Endodermal cell (in vitro differentiated cells): ENCODE results near the gene GPC6. TPM values are rescaled to one million over a fixed set of nuclear protein-coding genes. Genes with fewer than 3 reads are reported as not detected.

Experiments used
- DNase-seq: peaks from one replicate; pipeline ENCODE4 v3.0.0-alpha.2; 2017
- H3K27ac ChIP-seq: 2 replicates; pipeline ENCODE4 v1.5.1; 2013; ENCODE audit warnings: mild to moderate bottlenecking, low read depth, low read length, moderate library complexity
- H3K27me3 ChIP-seq: 2 replicates; pipeline ENCODE4 v1.6.1; 2013; ENCODE audit warnings: mild to moderate bottlenecking, low read length, moderate library complexity; ENCODE audit not compliant: insufficient read depth, control insufficient read depth, poor library complexity, severe bottlenecking
- H3K36me3 ChIP-seq: 2 replicates; pipeline ENCODE4 v1.7.0; 2013; ENCODE audit warnings: mild to moderate bottlenecking, low read length, moderate library complexity; ENCODE audit not compliant: control insufficient read depth, insufficient read depth
- H3K4me1 ChIP-seq: one replicate; pipeline ENCODE4 v1.7.0; 2013; ENCODE audit warnings: low read length; ENCODE audit not compliant: control insufficient read depth, insufficient read depth
- H3K4me3 ChIP-seq: 2 replicates; pipeline ENCODE4 v1.5.1; 2013; ENCODE audit warnings: mild to moderate bottlenecking, low read length, moderate library complexity
- H3K9ac ChIP-seq: 2 replicates; pipeline ENCODE4 v1.6.1; 2013; ENCODE audit warnings: mild to moderate bottlenecking, low read length, moderate library complexity; ENCODE audit not compliant: poor library complexity, severe bottlenecking; ENCODE audit errors: extremely low read depth
- H3K9me3 ChIP-seq: 2 replicates; pipeline ENCODE4 v1.6.1; 2013; ENCODE audit warnings: mild to moderate bottlenecking, low read length, moderate library complexity; ENCODE audit not compliant: control insufficient read depth
- H3K27ac Mint-ChIP-seq: 2 replicates; pipeline ENCODE4 v1.8.0; 2020; ENCODE audit warnings: mixed read lengths
- H3K27me3 Mint-ChIP-seq: 2 replicates; pipeline ENCODE4 v1.8.0; 2021; ENCODE audit warnings: mild to moderate bottlenecking, mixed read lengths; ENCODE audit not compliant: insufficient read depth
- H3K36me3 Mint-ChIP-seq: 2 replicates; pipeline ENCODE4 v1.8.0; 2020; ENCODE audit warnings: low read depth, mixed read lengths
- H3K4me1 Mint-ChIP-seq: 2 replicates; pipeline ENCODE4 v1.8.0; 2020; ENCODE audit warnings: mixed read lengths
- H3K4me3 Mint-ChIP-seq: 2 replicates; pipeline ENCODE4 v1.8.0; 2020; ENCODE audit warnings: mild to moderate bottlenecking, moderate library complexity, mixed read lengths
- H3K9me3 Mint-ChIP-seq: 2 replicates; pipeline ENCODE4 v1.8.0; 2020; ENCODE audit warnings: mild to moderate bottlenecking, mixed read lengths
- WGBS, 2 experiments: methylation state at CpG; one replicate each; pipeline versions ENCODE4 v1.1.5 to v1.1.7; 2013; ENCODE audit warnings: missing lambda C conversion rate in 2 of 2, mixed read lengths in 1 of 2; ENCODE audit not compliant: insufficient coverage in 1 of 2, insufficient read length in 1 of 2; 5-methylcytosine and 5-hydroxymethylcytosine counted together
- total RNA-seq, 2 donors: library from RNA; stranded (reverse); fragmentation: NEBNext Ultra II Directional in 1 of 2; extraction: Animal tissue kit (Norgen Biotek cat#: 25700) in 1 of 2; gene quantifications; 2 replicates in 1 of 2; 3 replicates in 1 of 2; pipeline ENCODE4 v1.2.1, GENCODE V29; 2021
- TF ChIP-seq, protein P1 (sequence below): fragments of 200-600 bp; sonication (generic); conservative IDR thresholded peaks from 2 replicates; pipeline ENCODE4 v1.5.0; 2021; ENCODE audit warnings: antibody characterized with exemption, mild to moderate bottlenecking

GPC6 gene
- total RNA-seq, 2 donors from 2014 or later = 69.6 to 80.4 TPM

DNA sequence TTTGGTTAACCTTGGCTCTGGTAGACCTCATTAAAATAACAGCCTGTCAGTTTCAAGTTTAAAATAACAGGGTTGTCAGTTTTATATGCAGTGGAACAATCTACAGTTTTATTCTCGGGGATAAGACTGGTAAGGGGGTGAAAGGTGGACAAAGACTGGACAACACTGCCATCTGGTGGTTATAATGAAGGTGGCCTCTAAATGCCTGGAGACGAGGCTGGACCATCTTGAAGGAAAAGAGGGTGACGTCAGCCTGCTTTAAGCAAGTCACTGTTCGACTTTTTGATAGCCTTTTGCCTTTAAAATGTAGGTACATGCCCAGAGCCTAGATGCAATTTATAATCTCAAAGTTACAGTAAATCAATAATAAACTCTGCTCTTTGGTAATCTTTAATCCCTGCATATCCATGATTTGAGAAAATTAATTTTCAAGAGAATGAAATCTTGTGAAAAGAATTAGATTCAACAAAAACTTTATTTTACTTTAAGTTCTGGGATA, 1135.9 kb downstream of the GPC6 start:
- no peaks in the 10 kb centered on the region for H3K9me3 Mint-ChIP-seq
- no peaks in the 10 kb centered on the region for H3K36me3 Mint-ChIP-seq
- TF ChIP-seq, protein P1, sequence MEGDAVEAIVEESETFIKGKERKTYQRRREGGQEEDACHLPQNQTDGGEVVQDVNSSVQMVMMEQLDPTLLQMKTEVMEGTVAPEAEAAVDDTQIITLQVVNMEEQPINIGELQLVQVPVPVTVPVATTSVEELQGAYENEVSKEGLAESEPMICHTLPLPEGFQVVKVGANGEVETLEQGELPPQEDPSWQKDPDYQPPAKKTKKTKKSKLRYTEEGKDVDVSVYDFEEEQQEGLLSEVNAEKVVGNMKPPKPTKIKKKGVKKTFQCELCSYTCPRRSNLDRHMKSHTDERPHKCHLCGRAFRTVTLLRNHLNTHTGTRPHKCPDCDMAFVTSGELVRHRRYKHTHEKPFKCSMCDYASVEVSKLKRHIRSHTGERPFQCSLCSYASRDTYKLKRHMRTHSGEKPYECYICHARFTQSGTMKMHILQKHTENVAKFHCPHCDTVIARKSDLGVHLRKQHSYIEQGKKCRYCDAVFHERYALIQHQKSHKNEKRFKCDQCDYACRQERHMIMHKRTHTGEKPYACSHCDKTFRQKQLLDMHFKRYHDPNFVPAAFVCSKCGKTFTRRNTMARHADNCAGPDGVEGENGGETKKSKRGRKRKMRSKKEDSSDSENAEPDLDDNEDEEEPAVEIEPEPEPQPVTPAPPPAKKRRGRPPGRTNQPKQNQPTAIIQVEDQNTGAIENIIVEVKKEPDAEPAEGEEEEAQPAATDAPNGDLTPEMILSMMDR = peak; percentile 93
- no peaks in the 10 kb centered on the region for H3K27me3 ChIP-seq
- no peak overlapping the region for H3K4me3 ChIP-seq
- H3K27me3 Mint-ChIP-seq = no peaks in the 10 kb centered on the region
- no peak overlapping the region for H3K9ac ChIP-seq
- H3K9me3 ChIP-seq = no peaks in the 10 kb centered on the region
- no peak overlapping the region for H3K4me3 Mint-ChIP-seq
- H3K36me3 ChIP-seq = peaks cover 1% of the 10 kb centered on the region
- 4 to 18% methylated on average over 4 of the region's 4 CpGs for WGBS, 2 experiments
- no peaks in the 10 kb centered on the region for H3K4me1 Mint-ChIP-seq
- no peak overlapping the region for H3K27ac ChIP-seq
- H3K4me1 ChIP-seq = no peaks in the 10 kb centered on the region
- peak; percentile 88 for DNase-seq
- peak overlapping the region; percentile 66 for H3K27ac Mint-ChIP-seq

DNA sequence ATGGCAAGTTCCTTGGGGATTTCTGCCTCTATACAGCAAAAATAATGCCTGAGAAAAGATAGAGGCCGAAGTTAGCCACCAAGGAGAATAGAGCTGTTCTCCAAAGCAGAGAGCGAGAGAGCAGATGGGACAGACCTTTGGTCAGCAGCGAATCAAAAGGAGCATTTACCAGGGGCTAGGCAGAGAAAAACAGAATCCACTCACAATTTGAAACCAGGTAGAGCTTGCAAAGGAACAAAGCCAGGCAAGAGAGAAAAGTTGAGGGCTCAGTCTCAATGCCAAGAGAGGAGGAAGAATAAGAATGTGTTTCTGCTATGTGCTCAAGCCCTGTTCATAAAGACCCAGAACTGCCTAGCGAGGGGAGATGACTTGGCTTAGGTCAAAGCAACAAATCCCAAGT, 1140.1 kb downstream of the GPC6 start:
- no peaks in the 10 kb centered on the region for H3K27me3 Mint-ChIP-seq
- H3K4me1 ChIP-seq = no peaks in the 10 kb centered on the region

DNA sequence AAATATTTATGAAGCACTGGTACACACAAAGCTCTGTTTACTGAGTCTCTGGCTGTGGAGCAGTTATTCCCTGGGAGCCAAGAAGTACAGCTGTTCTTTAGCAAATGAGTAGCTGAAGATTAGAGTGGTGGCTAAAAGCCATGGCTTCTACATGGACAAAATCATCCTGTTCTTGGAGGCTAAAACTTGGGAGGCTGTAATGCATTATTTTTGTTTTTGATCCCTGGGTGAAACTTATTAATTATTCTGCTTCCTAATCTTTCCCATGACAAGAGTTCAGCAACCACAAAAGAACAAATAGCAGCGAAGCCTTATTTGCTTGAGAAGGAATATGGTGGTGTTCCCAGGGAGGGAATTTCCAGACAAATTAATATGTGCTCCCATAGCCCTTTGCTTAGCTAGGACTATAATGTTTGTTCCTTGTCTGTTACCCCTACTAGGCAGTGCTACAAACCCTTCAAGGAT, 1143.4 kb downstream of the GPC6 start:
- Histone ChIP-seq H3K9me3 (no peaks in the 10 kb centered on the region), H3K4me1 (no peaks in the 10 kb centered on the region), H3K27ac (no peak overlapping the region), H3K4me3 (no peak overlapping the region), H3K9ac (no peak overlapping the region), H3K36me3 (no peaks in the 10 kb centered on the region), H3K27me3 (no peaks in the 10 kb centered on the region)
- peaks cover 2% of the 10 kb centered on the region for H3K4me1 Mint-ChIP-seq
- DNase-seq = no peak
- no peaks in the 10 kb centered on the region for H3K27me3 Mint-ChIP-seq
- peaks cover 24% of the 10 kb centered on the region for H3K9me3 Mint-ChIP-seq
- H3K36me3 Mint-ChIP-seq = peaks cover 17% of the 10 kb centered on the region
- TF ChIP-seq, protein P1 = no peak
- no peak overlapping the region for H3K4me3 Mint-ChIP-seq
- WGBS, 2 experiments = 100% methylated on average over 1 of the region's 1 CpG; no CpG with 5 or more reads in 1 of the 2 experiments
- no peak overlapping the region for H3K27ac Mint-ChIP-seq

More for the DNA sequence above, 1140.1 kb downstream of the GPC6 start:
- no peak overlapping the region for H3K4me3 Mint-ChIP-seq
- Histone ChIP-seq H3K9me3 (no peaks in the 10 kb centered on the region), H3K4me3 (no peak overlapping the region), H3K36me3 (no peaks in the 10 kb centered on the region), H3K27ac (no peak overlapping the region), H3K27me3 (no peaks in the 10 kb centered on the region), H3K9ac (no peak overlapping the region)
- H3K27ac Mint-ChIP-seq = no peak overlapping the region
- peaks cover 6% of the 10 kb centered on the region for H3K36me3 Mint-ChIP-seq
- WGBS, 2 experiments = 93 to 98% methylated on average over 3 to 4 of the region's 4 CpGs
- H3K9me3 Mint-ChIP-seq = peaks cover 8% of the 10 kb centered on the region
- H3K4me1 Mint-ChIP-seq = no peaks in the 10 kb centered on the region
- DNase-seq = no peak
- TF ChIP-seq, protein P1 = no peak
